Type B pancreatic cell (in vitro differentiated cells): ENCODE data around the gene DCBLD1. TPM values are rescaled to one million over a fixed set of nuclear protein-coding genes. Genes with fewer than 3 reads are reported as not detected.

Experiments used
- DNase-seq: peaks from one replicate; pipeline ENCODE4 v3.0.0; 2021; ENCODE audit warnings: mixed read lengths; ENCODE audit not compliant: unreplicated experiment; ENCODE audit errors: extremely low spot score
- H3K27ac Mint-ChIP-seq: 2 replicates; pipeline ENCODE4 v1.8.0; 2021; ENCODE audit warnings: mild to moderate bottlenecking, mixed read lengths
- H3K27me3 Mint-ChIP-seq: 2 replicates; pipeline ENCODE4 v1.8.0; 2021; ENCODE audit warnings: mixed read lengths
- H3K36me3 Mint-ChIP-seq: 2 replicates; pipeline ENCODE4 v1.8.0; 2021; ENCODE audit warnings: mixed read lengths
- H3K4me1 Mint-ChIP-seq: one replicate; pipeline ENCODE4 v1.8.0; 2021; ENCODE audit warnings: mixed read lengths; ENCODE audit not compliant: unreplicated experiment
- H3K4me3 Mint-ChIP-seq: 2 replicates; pipeline ENCODE4 v1.8.0; 2021; ENCODE audit warnings: mild to moderate bottlenecking, mixed read lengths
- H3K9me3 Mint-ChIP-seq: 2 replicates; pipeline ENCODE4 v1.8.0; 2021; ENCODE audit warnings: mixed read lengths
- CTCF ChIP-seq: fragments of 200-600 bp; sonication (generic); conservative IDR thresholded peaks from 2 replicates; pipeline ENCODE4 v1.5.0; 2021; ENCODE audit warnings: antibody characterized with exemption, mild to moderate bottlenecking
- total RNA-seq: library from RNA; stranded (reverse); gene quantifications from 2 replicates; pipeline ENCODE4 v1.2.1, GENCODE V29; 2021; ENCODE audit warnings: low replicate concordance

DCBLD1 gene
- total RNA-seq, 1 donor from 2014 or later = 9.0 TPM

- Mint-ChIP-seq H3K9me3 (no peaks in the 10 kb centered on the region), H3K27ac (no peak overlapping the region), H3K4me1 (peaks cover 11% of the 10 kb centered on the region), H3K27me3 (no peaks in the 10 kb centered on the region), H3K36me3 (peaks cover 5% of the 10 kb centered on the region), H3K4me3 (no peak overlapping the region)
- no peak for TF ChIP-seq CTCF
- DNase-seq = no peak
These were observed 43.1 kb downstream of the DCBLD1 start for GRCh38 chr6:117525607-117526006.

- Mint-ChIP-seq H3K9me3 (no peaks in the 10 kb centered on the region), H3K27me3 (no peaks in the 10 kb centered on the region), H3K4me1 (peaks cover 14% of the 10 kb centered on the region), H3K4me3 (no peak overlapping the region), H3K27ac (no peak overlapping the region), H3K36me3 (no peaks in the 10 kb centered on the region)
- no peak for TF ChIP-seq CTCF
- no peak for DNase-seq
These were observed 48.2 kb downstream of the DCBLD1 start for GRCh38 chr6:117530467-117531242.

- Mint-ChIP-seq H3K4me1 (peaks cover 14% of the 10 kb centered on the region), H3K4me3 (no peak overlapping the region), H3K9me3 (no peaks in the 10 kb centered on the region), H3K36me3 (no peaks in the 10 kb centered on the region), H3K27ac (no peak overlapping the region), H3K27me3 (no peaks in the 10 kb centered on the region)
- TF ChIP-seq CTCF = no peak
- no peak for DNase-seq
These were observed 48.9 kb downstream of the DCBLD1 start for GRCh38 chr6:117531346-117531745.

- H3K4me3 Mint-ChIP-seq = no peak overlapping the region
- H3K9me3 Mint-ChIP-seq = no peaks in the 10 kb centered on the region
- H3K27me3 Mint-ChIP-seq = no peaks in the 10 kb centered on the region
- no peak for DNase-seq
- peaks cover 14% of the 10 kb centered on the region for H3K4me1 Mint-ChIP-seq
- H3K27ac Mint-ChIP-seq = no peak overlapping the region
- no peak for TF ChIP-seq CTCF
- no peaks in the 10 kb centered on the region for H3K36me3 Mint-ChIP-seq
These were observed 49.6 kb downstream of the DCBLD1 start for GRCh38 chr6:117531809-117532725.

GRCh38 chr6:117533775-117534174 lies 51.3 kb downstream of the DCBLD1 start:
- Mint-ChIP-seq H3K4me1 (peaks cover 10% of the 10 kb centered on the region), H3K36me3 (peaks cover 4% of the 10 kb centered on the region), H3K9me3 (no peaks in the 10 kb centered on the region), H3K27ac (no peak overlapping the region), H3K4me3 (no peak overlapping the region), H3K27me3 (no peaks in the 10 kb centered on the region)
- DNase-seq = no peak
- TF ChIP-seq CTCF = no peak
